ENCODE results near the gene WBP2NL.

DNA sequence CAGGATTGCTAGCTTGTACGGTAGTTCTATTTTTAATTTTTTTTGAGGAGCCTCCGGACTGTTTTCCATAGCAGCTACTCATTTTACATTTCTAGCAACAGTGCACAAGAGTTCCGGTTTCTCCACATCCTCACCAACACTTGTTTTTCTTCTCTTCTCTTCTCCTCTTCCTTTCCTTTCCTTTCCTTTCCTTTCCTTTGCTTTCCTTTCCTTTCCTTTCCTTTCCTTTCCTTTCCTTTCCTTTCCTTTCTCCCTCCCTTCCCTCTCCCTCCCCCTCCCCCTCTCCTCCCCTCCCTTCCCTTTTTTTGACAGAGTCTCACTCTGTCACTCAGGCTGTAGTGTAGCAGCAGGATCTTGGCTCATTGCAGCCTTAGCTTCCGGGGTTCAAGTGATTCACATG is 9.3 kb downstream of the WBP2NL start:
- no peak for TF ChIP-seq EP300 (IDR thresholded peaks at IDR 0.05)
- TF ChIP-seq, protein P1, sequence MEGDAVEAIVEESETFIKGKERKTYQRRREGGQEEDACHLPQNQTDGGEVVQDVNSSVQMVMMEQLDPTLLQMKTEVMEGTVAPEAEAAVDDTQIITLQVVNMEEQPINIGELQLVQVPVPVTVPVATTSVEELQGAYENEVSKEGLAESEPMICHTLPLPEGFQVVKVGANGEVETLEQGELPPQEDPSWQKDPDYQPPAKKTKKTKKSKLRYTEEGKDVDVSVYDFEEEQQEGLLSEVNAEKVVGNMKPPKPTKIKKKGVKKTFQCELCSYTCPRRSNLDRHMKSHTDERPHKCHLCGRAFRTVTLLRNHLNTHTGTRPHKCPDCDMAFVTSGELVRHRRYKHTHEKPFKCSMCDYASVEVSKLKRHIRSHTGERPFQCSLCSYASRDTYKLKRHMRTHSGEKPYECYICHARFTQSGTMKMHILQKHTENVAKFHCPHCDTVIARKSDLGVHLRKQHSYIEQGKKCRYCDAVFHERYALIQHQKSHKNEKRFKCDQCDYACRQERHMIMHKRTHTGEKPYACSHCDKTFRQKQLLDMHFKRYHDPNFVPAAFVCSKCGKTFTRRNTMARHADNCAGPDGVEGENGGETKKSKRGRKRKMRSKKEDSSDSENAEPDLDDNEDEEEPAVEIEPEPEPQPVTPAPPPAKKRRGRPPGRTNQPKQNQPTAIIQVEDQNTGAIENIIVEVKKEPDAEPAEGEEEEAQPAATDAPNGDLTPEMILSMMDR (IDR thresholded peaks at IDR 0.05): no peak

Data from tibial nerve (tissue), 4 donors.